ENCODE results near the gene PHLDB1. TPM values are rescaled to one million over a fixed set of nuclear protein-coding genes. Genes with fewer than 3 reads are reported as not detected.
A peak's percentile ranks its signal among the peaks of the same experiment; 100 is the strongest.

PHLDB1 gene
- total RNA-seq, 1 donor from 2014 or later: 35.7 TPM

DNA sequence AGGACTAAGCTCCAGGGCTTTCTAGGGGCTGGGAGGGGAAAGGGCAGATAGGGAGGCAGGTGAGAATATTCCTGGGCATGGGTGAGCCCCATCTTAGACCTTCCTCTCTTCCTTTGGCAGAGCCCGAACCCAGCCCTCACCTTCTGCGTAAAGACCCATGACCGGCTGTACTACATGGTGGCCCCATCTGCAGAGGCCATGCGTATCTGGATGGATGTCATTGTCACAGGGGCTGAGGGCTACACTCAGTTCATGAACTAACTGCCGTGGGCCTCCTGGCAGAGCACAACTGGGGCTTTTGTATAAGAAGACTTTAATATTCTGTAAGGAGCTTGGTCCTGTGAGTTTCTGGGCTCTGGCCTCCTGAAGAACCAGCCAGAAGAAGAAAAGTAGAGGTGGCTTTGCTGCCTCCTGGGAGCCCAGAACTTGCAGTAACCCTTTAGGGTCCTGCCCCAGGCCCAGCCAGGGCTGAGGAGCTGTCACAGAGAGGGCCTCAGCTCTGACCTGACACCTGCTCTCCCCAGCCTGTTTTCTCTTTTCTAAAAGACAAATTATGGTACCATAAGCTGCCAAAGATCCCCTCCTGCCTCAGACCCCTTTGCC is 49.2 kb downstream of the PHLDB1 start:
- Histone ChIP-seq H3K4me2 (no peak overlapping the region), H3K27ac (no peak overlapping the region), H3K27me3 (no peaks in the 10 kb centered on the region), H3K79me2 (ENCODE audit: low read depth) (no peaks in the 10 kb centered on the region), H3K36me3 (no peaks in the 10 kb centered on the region), H3K9me3 (ENCODE audit: low read depth) (no peaks in the 10 kb centered on the region), H3F3A (ENCODE audit: low read depth) (peaks cover 11% of the 10 kb centered on the region), H3K9ac (no peak overlapping the region), H3K4me1 (peaks cover 10% of the 10 kb centered on the region), H2AFZ (replicated peaks) (no peak overlapping the region), H4K20me1 (ENCODE audit: low read depth) (no peaks in the 10 kb centered on the region), H3K4me3 (no peak overlapping the region)
- Mint-ChIP-seq H3K9me3 (no peaks in the 10 kb centered on the region), H3K4me3 (no peak overlapping the region), H3K4me1 (peaks cover 30% of the 10 kb centered on the region), H3K36me3 (peaks cover 17% of the 10 kb centered on the region), H3K27me3 (ENCODE audit: insufficient read depth, low read depth) (peaks cover 12% of the 10 kb centered on the region), H3K27ac (no peak overlapping the region)
- DNase-seq (ENCODE audit: low spot score): no peak
- TF ChIP-seq EZH2 (IDR thresholded peaks at IDR 0.05) (no peak), EZH2phosphoT487 (IDR thresholded peaks at IDR 0.05) (no peak)
- TF ChIP-seq, protein P1, sequence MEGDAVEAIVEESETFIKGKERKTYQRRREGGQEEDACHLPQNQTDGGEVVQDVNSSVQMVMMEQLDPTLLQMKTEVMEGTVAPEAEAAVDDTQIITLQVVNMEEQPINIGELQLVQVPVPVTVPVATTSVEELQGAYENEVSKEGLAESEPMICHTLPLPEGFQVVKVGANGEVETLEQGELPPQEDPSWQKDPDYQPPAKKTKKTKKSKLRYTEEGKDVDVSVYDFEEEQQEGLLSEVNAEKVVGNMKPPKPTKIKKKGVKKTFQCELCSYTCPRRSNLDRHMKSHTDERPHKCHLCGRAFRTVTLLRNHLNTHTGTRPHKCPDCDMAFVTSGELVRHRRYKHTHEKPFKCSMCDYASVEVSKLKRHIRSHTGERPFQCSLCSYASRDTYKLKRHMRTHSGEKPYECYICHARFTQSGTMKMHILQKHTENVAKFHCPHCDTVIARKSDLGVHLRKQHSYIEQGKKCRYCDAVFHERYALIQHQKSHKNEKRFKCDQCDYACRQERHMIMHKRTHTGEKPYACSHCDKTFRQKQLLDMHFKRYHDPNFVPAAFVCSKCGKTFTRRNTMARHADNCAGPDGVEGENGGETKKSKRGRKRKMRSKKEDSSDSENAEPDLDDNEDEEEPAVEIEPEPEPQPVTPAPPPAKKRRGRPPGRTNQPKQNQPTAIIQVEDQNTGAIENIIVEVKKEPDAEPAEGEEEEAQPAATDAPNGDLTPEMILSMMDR (IDR thresholded peaks at IDR 0.05): no peak

DNA sequence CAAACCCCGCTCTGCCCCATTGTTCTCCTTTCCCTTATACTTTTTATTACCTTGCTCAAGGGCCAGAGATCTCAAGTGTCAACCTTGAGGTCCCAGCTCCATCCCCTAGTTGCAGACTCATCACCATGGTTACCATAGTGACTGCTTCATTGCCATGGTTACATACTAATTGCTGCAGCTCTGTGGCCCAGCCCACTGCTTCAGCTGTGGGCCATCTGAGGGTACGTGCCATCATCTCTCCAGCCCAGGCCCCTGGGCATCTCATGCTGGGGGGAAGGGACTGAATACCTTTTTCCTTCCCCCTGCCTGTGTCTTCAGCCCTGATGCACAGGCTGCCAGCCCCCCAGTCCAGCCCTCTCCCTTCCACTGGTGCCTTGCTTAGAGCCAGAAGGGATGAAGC is 49.8 kb downstream of the PHLDB1 start:
- H3K9me3 ChIP-seq (ENCODE audit: low read depth): no peaks in the 10 kb centered on the region
- Mint-ChIP-seq H3K4me1 (peaks cover 30% of the 10 kb centered on the region), H3K27ac (no peak overlapping the region), H3K36me3 (peaks cover 15% of the 10 kb centered on the region), H3K9me3 (no peaks in the 10 kb centered on the region), H3K27me3 (ENCODE audit: insufficient read depth, low read depth) (peaks cover 12% of the 10 kb centered on the region), H3K4me3 (peak overlapping the region; percentile 17)
- H3K4me2 ChIP-seq: no peak overlapping the region
- peaks cover 11% of the 10 kb centered on the region for H3F3A ChIP-seq (ENCODE audit: low read depth)
- no peaks in the 10 kb centered on the region for H3K36me3 ChIP-seq
- no peak overlapping the region for H3K4me3 ChIP-seq
- H3K27ac ChIP-seq: no peak overlapping the region
- peaks cover 10% of the 10 kb centered on the region for H3K4me1 ChIP-seq
- no peaks in the 10 kb centered on the region for H4K20me1 ChIP-seq (ENCODE audit: low read depth)
- DNase-seq (ENCODE audit: low spot score): no peak
- no peaks in the 10 kb centered on the region for H3K27me3 ChIP-seq
- no peak overlapping the region for H3K9ac ChIP-seq
- H3K79me2 ChIP-seq (ENCODE audit: low read depth): no peaks in the 10 kb centered on the region
- TF ChIP-seq EZH2phosphoT487 (IDR thresholded peaks at IDR 0.05): no peak
- TF ChIP-seq, protein P1 (IDR thresholded peaks at IDR 0.05): no peak
- no peak for TF ChIP-seq EZH2 (IDR thresholded peaks at IDR 0.05)
- H2AFZ ChIP-seq (replicated peaks): no peak overlapping the region

DNA sequence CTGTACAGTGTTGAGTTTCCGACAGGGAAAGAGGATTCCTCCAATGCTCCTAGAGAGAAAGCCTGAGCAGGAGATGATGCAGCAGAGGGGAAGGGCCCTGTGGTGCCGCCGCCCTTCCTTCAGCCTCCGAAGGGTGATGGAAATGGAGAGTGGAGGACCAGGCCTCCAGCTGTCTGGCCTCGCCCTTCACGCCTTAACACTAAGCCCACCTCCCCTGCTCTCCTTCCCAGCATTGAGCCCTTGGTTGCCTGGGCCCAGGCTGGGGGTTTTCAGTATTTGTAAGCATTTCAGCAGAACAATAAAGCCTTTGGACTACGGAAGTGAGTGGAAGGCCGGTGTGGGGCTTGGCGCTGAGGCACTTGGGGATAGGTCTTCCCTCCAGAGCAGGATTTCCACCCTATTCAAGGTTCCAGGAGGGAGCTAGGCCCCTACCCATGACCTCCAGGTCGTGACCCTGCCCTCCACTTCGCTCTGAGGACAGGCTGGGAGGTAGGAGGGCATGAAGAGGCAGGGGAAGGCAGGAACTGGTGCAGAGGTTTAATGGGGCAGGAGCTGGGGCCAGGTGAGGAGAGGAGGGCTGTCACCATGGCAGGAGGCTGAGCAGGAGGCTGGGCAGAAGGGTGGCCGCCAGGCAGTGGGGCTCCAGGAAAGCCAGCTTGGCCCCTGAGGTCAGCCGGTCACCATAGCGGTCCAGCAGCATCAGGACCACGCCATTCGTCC is 50.5 kb downstream of the PHLDB1 start:
- Mint-ChIP-seq H3K9me3 (no peaks in the 10 kb centered on the region), H3K36me3 (peaks cover 10% of the 10 kb centered on the region), H3K4me1 (peaks cover 30% of the 10 kb centered on the region), H3K27me3 (ENCODE audit: insufficient read depth, low read depth) (peaks cover 12% of the 10 kb centered on the region), H3K27ac (peak overlapping the region; percentile 86), H3K4me3 (no peak overlapping the region)
- TF ChIP-seq EZH2 (IDR thresholded peaks at IDR 0.05) (no peak), EZH2phosphoT487 (IDR thresholded peaks at IDR 0.05) (no peak)
- TF ChIP-seq, protein P1 (IDR thresholded peaks at IDR 0.05): no peak
- DNase-seq (ENCODE audit: low spot score): no peak
- Histone ChIP-seq H3K79me2 (ENCODE audit: low read depth) (no peaks in the 10 kb centered on the region), H3K4me1 (peaks cover 10% of the 10 kb centered on the region), H3K27me3 (no peaks in the 10 kb centered on the region), H3K9ac (no peak overlapping the region), H4K20me1 (ENCODE audit: low read depth) (no peaks in the 10 kb centered on the region), H3F3A (ENCODE audit: low read depth) (peaks cover 11% of the 10 kb centered on the region), H3K36me3 (no peaks in the 10 kb centered on the region), H3K9me3 (ENCODE audit: low read depth) (no peaks in the 10 kb centered on the region), H3K27ac (no peak overlapping the region), H3K4me2 (no peak overlapping the region), H3K4me3 (no peak overlapping the region), H2AFZ (replicated peaks) (no peak overlapping the region)

Data from neural progenitor cell (in vitro differentiated cells).